Fibroblast of skin of right biceps (primary cell): Measurements from ENCODE around the gene CCDC85C.
A peak's percentile ranks its signal among the peaks of the same experiment; 100 is the strongest.

Experiments used
- DNase-seq: peaks from one replicate; pipeline ENCODE4 v3.0.0-alpha.2; 2013

CCDC85C gene

GRCh38 chr14:99519931-99520421, 84.0 kb downstream of the CCDC85C start:
- no peak for DNase-seq

GRCh38 chr14:99519347-99519881, 84.6 kb downstream of the CCDC85C start:
- no peak for DNase-seq

GRCh38 chr14:99518441-99519346, 85.3 kb downstream of the CCDC85C start:
- DNase-seq = peak; percentile 45

GRCh38 chr14:99517643-99518381, 86.2 kb downstream of the CCDC85C start:
- DNase-seq = no peak

- DNase-seq = no peak
Measured at GRCh38 chr14:99516871-99517642, 87.0 kb downstream of the CCDC85C start.

- DNase-seq = no peak
Measured at GRCh38 chr14:99516156-99516870, 87.7 kb downstream of the CCDC85C start.

DNA sequence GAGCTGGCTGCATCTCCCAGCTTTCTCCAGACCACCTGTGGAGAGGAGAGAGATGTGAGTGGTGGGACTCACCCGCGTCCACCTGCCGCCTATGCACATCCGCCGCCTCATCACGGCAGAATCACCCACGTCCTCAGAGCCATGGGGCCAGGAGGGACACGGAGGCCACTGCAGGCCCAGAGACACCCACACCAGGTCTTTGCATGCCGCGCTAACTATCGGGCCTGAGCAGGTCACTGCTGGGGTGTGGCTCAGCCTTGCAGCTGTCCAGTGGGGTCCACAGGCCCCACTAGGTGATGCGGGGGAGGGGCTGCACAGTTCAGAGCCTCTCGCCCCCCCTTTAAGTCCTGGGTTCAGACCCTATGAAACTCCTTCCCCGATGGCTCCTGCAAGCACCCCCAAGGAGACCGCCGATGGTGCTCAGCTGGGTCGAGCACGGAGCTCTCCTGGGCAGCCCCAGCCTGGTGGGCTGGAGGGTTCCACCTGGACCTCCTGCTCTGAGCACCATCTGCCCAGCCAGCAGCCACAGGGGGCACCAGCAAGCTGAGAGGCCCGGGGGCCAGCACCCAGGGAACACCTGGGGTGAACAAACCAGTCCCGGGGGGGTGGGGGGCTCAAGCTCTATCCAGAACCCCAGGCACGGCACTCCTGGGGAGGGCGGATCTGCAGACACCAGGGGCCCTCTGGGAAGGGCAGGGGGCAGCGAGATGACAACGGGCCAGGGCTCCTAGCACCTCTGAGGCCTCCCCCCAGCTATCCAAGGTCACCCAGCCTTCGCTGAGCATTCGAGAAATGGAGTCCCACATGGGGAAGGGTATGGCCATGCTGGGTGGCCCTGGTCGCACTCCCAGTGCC, 88.5 kb downstream of the CCDC85C start:
- DNase-seq = no peak

DNA sequence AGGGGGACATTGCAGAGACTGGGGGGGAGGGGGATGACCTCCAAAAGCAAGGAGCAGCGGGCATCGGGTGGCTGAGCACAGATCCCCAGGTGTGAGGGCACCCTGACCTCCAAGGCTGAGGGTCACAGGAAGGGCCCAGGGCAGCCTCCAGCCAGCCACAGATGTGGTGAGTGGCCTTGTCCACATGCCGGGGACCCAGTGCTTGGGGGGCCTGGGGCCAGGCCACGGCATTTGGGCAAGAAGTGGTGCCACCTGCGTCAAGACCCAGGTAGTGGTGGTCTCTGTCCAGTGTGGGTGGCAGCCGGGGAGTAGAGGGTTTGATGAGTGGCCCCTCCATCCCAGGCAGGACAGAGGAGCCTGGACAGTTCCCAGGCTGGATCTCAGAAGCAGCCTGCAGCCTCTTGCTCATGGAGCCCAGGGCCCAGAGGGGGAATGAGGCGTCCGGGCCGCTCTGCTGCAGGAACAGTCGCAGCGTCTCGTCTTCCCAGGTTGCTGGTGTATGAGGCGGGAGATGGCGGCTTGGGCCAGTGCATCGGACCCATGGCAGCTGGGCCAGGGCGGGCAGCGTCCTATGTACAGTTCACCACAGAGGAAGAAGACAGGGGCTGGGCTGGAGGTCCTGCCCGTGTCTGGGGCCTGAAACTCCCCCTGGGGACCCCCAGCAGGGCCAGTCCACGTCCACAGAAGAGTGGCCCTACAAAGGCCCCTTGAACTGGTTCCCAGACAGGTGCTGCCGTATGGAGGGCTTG, 89.3 kb downstream of the CCDC85C start:
- DNase-seq = no peak

- no peak for DNase-seq
Measured at GRCh38 chr14:99513946-99514551, 90.0 kb downstream of the CCDC85C start.

DNA sequence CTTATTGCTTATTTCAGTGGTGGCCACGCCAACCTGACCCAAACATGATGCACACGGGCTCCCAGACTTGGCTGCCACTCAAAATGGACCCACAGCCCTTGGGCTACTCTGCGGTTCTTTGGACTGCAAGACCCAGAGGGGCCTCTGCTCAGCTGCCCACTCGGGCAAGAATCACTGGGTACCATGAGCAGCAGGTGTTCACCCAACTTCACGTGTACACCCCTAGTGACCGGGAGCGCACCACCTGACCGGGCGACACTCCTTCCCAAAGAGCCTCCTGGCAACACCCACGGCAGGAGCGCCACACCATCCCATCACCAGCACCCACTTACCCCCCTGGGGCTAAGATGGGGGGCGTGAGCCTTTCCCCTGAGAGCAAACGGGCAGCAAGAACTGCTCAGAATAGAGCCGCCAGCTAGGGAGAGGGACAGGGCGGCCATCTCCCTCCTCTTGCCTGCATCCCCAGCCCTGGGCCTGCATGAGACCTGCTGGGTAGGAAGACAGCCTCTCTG, 90.8 kb downstream of the CCDC85C start:
- no peak for DNase-seq

DNA sequence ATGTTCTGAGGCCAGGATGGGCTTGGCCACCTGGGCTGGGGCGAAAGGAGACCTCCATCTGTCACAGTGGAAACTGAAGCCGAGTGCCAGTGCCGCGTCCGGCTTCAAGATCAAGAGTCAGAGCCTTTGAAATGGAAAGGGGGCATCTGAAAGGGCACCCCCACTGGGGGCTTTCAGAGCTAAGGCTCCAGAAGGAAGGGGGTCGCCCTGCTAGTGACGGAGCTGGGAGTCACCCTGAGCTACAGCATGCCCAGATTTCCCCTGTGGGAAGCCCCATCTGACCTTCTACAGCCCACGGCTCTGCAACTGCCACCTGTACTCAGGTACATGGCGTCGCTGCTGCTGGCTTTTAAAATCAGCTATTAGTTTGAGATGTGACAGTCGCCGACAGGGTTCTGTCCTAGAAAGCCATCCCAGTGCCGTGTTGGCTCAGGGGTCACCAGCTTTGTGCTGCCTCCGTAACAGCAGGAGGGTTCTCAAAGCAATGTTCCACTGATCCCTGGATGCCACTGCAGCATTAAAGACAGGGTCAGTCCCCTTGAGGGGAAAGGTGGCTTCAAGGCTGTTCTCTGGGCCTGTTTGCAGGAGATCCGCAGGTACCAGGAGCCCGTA, 91.3 kb downstream of the CCDC85C start:
- DNase-seq = no peak

DNA sequence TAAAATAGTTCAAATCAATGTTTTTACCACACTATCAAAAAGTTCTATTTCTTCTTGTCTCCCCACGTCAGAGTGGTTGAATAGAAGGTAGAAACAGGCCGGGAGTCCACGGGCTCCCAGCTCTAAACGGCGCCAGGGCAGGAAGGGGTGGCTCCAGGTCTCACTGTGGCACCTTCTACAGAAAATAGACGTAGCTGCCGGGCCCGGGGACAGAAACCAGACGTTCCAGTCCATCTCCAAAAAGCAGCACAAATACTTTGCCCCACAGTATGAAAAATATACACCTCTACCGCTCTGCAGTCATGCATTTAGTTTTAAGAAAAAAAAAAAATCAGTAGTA, 91.9 kb downstream of the CCDC85C start:
- DNase-seq = no peak

DNA sequence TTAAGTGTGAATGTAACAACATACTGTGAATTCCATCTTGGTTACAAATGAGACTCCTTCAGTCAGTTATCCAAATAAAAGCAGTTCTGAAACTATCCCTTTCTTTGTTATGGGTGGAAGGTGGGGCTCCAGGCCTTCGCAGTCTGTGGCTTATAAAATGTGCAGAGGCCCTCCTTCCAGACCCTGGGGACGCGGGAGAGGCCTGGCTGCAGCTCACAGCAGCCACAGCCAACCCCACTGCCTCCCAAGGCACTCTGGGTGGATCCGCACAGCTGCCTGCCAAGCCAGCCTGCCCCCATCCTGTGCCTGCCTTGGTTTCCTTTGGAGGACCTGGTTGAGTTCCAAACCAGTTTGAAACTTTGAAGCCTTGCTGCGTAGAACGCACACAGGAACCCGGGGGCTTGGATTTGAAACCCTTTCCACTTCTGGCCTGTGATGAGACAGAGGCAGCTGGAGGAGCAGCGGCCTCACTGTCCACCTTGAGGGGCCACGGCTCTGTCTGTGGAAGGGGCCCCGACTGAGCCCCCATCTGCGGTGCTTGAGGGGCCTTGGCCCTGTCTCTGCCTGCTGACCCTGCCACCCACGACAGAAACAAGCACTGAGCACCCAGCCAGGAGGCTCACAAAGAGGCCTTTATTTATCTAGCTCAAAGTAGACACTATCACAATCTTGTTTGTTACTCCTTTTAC, 92.4 kb downstream of the CCDC85C start:
- DNase-seq = peak; percentile 68

GRCh38 chr14:99510556-99511139, 93.4 kb downstream of the CCDC85C start:
- DNase-seq = no peak

DNA sequence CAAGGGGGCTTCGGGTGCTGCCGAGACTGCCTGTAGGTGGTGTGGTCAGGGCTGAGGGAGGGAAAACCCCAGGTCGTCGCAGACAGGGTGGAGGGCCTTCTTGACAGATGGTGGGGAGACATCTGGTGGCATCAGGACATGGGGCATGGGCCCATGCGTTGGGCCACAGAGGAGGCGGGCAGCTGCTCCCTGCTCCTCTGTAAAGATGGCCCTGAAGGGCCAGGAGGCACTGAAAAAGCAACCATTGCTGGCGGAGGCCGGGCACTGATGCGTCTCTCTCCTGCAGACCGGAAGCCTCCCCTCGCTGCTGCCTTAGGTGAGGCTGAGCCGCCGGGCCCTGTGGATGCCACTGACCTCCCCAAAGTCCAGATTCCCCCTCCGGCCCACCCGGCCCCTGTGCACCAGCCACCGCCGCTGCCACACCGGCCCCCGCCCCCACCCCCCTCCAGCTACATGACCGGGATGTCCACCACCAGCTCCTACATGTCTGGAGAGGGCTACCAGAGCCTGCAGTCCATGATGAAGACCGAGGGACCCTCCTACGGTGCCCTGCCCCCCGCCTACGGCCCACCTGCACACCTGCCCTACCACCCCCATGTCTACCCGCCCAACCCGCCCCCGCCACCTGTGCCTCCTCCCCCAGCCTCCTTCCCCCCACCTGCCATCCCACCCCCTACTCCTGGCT, 94.0 kb downstream of the CCDC85C start:
- DNase-seq = no peak

DNA sequence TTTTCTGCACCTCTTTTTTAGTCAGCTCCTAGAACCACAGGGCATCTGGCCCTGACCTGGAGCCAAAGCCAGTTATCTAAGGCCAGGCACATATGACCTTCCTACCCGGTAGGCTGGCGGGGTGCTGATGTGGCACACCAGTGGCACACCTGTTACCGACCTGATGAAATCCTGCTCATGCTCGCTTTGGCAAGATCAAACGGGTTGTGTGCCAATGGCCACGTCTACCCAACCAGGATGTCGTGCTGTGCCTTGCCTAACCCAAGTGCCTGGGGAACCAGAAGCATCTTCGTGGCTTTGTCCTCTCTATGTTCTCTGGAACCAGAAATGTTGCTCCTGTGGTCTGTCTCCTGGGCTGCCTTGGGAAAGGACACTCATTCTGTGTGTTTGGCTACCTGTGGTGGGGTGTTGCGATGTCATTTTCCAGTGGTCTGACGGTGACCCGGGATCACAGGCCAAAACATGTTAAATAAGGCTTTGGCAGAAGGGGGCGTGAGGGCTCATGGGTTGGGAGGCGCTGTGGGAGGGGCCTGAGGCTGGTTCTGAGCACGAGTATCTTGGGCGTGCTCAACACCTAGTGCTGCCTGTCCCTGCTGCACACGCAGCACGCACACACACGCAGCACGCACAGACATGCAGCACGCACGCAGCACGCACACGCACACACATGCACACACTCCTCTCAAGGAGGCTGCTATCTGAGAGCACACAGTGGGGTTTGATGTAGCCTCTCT, 94.9 kb downstream of the CCDC85C start:
- no peak for DNase-seq
